ENCODE measurements around the gene SEPTIN2. TPM values are rescaled to one million over a fixed set of nuclear protein-coding genes. Genes with fewer than 3 reads are reported as not detected.

SEPTIN2 gene
- total RNA-seq, 1 donor from 2014 or later: 487 TPM

GRCh38 chr2:241308267-241308666 lies 7.5 kb upstream of the SEPTIN2 start:
- TF ChIP-seq, protein P1, sequence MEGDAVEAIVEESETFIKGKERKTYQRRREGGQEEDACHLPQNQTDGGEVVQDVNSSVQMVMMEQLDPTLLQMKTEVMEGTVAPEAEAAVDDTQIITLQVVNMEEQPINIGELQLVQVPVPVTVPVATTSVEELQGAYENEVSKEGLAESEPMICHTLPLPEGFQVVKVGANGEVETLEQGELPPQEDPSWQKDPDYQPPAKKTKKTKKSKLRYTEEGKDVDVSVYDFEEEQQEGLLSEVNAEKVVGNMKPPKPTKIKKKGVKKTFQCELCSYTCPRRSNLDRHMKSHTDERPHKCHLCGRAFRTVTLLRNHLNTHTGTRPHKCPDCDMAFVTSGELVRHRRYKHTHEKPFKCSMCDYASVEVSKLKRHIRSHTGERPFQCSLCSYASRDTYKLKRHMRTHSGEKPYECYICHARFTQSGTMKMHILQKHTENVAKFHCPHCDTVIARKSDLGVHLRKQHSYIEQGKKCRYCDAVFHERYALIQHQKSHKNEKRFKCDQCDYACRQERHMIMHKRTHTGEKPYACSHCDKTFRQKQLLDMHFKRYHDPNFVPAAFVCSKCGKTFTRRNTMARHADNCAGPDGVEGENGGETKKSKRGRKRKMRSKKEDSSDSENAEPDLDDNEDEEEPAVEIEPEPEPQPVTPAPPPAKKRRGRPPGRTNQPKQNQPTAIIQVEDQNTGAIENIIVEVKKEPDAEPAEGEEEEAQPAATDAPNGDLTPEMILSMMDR (IDR thresholded peaks at IDR 0.05; ENCODE audit: unreplicated experiment): no peak
- Mint-ChIP-seq H3K27ac (ENCODE audit: unreplicated experiment) (no peak overlapping the region), H3K4me3 (ENCODE audit: unreplicated experiment) (no peak overlapping the region), H3K4me1 (ENCODE audit: unreplicated experiment) (peaks cover 25% of the 10 kb centered on the region), H3K36me3 (ENCODE audit: low read depth, unreplicated experiment) (no peaks in the 10 kb centered on the region), H3K9me3 (ENCODE audit: unreplicated experiment) (no peaks in the 10 kb centered on the region), H3K27me3 (ENCODE audit: unreplicated experiment) (peaks cover 5% of the 10 kb centered on the region)
- DNase-seq (ENCODE audit: low spot score): no peak

GRCh38 chr2:241308832-241309500 lies 6.8 kb upstream of the SEPTIN2 start:
- Mint-ChIP-seq H3K4me1 (ENCODE audit: unreplicated experiment) (peaks cover 30% of the 10 kb centered on the region), H3K27ac (ENCODE audit: unreplicated experiment) (no peak overlapping the region), H3K27me3 (ENCODE audit: unreplicated experiment) (peaks cover 5% of the 10 kb centered on the region), H3K36me3 (ENCODE audit: low read depth, unreplicated experiment) (no peaks in the 10 kb centered on the region), H3K4me3 (ENCODE audit: unreplicated experiment) (peak overlapping the region; percentile 10), H3K9me3 (ENCODE audit: unreplicated experiment) (no peaks in the 10 kb centered on the region)
- TF ChIP-seq, protein P1 (IDR thresholded peaks at IDR 0.05; ENCODE audit: unreplicated experiment): no peak
- no peak for DNase-seq (ENCODE audit: low spot score)

- H3K9me3 Mint-ChIP-seq (ENCODE audit: unreplicated experiment): no peaks in the 10 kb centered on the region
- no peak overlapping the region for H3K4me3 Mint-ChIP-seq (ENCODE audit: unreplicated experiment)
These were observed 6.0 kb upstream of the SEPTIN2 start for GRCh38 chr2:241309684-241310117.

GRCh38 chr2:241310917-241311566 lies 4.7 kb upstream of the SEPTIN2 start:
- no peak for DNase-seq (ENCODE audit: low spot score)
- Mint-ChIP-seq H3K9me3 (ENCODE audit: unreplicated experiment) (no peaks in the 10 kb centered on the region), H3K27ac (ENCODE audit: unreplicated experiment) (no peak overlapping the region), H3K36me3 (ENCODE audit: low read depth, unreplicated experiment) (no peaks in the 10 kb centered on the region), H3K4me3 (ENCODE audit: unreplicated experiment) (no peak overlapping the region), H3K27me3 (ENCODE audit: unreplicated experiment) (peaks cover 9% of the 10 kb centered on the region), H3K4me1 (ENCODE audit: unreplicated experiment) (peaks cover 34% of the 10 kb centered on the region)
- TF ChIP-seq, protein P1 (IDR thresholded peaks at IDR 0.05; ENCODE audit: unreplicated experiment): no peak

More at GRCh38 chr2:241309684-241310117, 6.0 kb upstream of the SEPTIN2 start:
- peaks cover 9% of the 10 kb centered on the region for H3K27me3 Mint-ChIP-seq (ENCODE audit: unreplicated experiment)
- TF ChIP-seq, protein P1 (IDR thresholded peaks at IDR 0.05; ENCODE audit: unreplicated experiment): no peak
- no peaks in the 10 kb centered on the region for H3K36me3 Mint-ChIP-seq (ENCODE audit: low read depth, unreplicated experiment)
- H3K27ac Mint-ChIP-seq (ENCODE audit: unreplicated experiment): peak overlapping the region; percentile 45
- H3K4me1 Mint-ChIP-seq (ENCODE audit: unreplicated experiment): peaks cover 31% of the 10 kb centered on the region
- no peak for DNase-seq (ENCODE audit: low spot score)

- H3K27me3 Mint-ChIP-seq (ENCODE audit: unreplicated experiment): peaks cover 13% of the 10 kb centered on the region
- H3K4me1 Mint-ChIP-seq (ENCODE audit: unreplicated experiment): peaks cover 40% of the 10 kb centered on the region
- H3K27ac Mint-ChIP-seq (ENCODE audit: unreplicated experiment): peak overlapping the region; percentile 46
- peaks cover 5% of the 10 kb centered on the region for H3K36me3 Mint-ChIP-seq (ENCODE audit: low read depth, unreplicated experiment)
- H3K4me3 Mint-ChIP-seq (ENCODE audit: unreplicated experiment): no peak overlapping the region
- TF ChIP-seq, protein P1 (IDR thresholded peaks at IDR 0.05; ENCODE audit: unreplicated experiment): no peak
- no peak for DNase-seq (ENCODE audit: low spot score)
- no peaks in the 10 kb centered on the region for H3K9me3 Mint-ChIP-seq (ENCODE audit: unreplicated experiment)
These were observed 3.6 kb upstream of the SEPTIN2 start for GRCh38 chr2:241312082-241312481.
